ENCODE measurements around the gene IL33. TPM values are rescaled to one million over a fixed set of nuclear protein-coding genes. Genes with fewer than 3 reads are reported as not detected.

IL33 gene
- polyA plus RNA-seq, 1 donor (not counting 4 experiments of a cell fraction or from before 2014, with no cell fraction given), result 7.8 TPM

DNA sequence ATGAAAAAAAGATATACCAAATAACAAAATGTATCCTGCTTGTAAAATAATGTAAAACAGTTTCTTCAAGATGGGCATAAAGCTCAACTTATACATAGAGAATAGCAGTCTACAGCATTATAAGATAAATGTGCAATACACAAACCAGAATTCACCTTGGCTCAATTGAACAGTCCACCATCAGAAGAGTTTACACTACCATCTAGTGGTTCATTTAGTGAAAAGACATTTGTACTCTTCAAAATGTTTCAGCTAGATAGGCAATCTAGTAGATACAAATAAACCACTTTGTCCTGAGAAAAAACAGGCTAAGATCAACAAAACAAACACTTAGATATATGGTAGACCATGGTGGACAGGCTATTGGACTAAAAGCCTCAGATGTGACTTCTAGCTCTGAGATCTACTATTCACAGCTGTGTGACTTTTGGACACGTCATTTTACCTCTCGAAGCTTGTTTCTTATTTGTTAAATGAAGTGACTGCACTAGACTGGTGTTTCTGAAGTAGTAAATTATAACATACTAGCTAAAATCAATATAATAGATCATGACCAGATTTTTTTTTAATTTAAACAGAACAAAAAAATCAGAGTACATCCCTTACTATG is 90.5 kb downstream of the IL33 start:
- H2AFZ ChIP-seq (ENCODE audit: control insufficient read depth, low read length), result no peak overlapping the region
- H3K27me3 ChIP-seq (ENCODE audit: control insufficient read depth, extremely low read depth, insufficient read depth, low read length), result no peaks in the 10 kb centered on the region
- H3K4me3 ChIP-seq (ENCODE audit: control insufficient read depth in 2 of 3, extremely low read depth in 1 of 3, insufficient read depth in 2 of 3, low read depth in 1 of 3, low read length in 3 of 3), result no peak overlapping the region
- H3K27ac ChIP-seq (ENCODE audit: control insufficient read depth, insufficient read depth, low read length), result no peak overlapping the region
- dilution Hi-C loops (cut with MboI; ENCODE audit: extremely low pct_ligation_motif_present, low sequenced_read_pairs), result loop anchor here (25.0 kb wide), 1 partner anchor 94 kb away; the partner anchor contains the start of gene IL33
- H3K9ac ChIP-seq (ENCODE audit: control insufficient read depth, extremely low read depth, insufficient read depth, low read length), result no peak overlapping the region
- H3K9me3 ChIP-seq (ENCODE audit: control insufficient read depth, low read depth, low read length), result no peaks in the 10 kb centered on the region
- H3K9me1 ChIP-seq (ENCODE audit: control insufficient read depth, extremely low read depth, insufficient read depth, low read length), result no peaks in the 10 kb centered on the region
- DNase-seq (ENCODE audit: low read depth, low spot score) (no peak), FAIRE-seq (peak; percentile 89)
- TF ChIP-seq EZH2 (IDR thresholded peaks at IDR 0.05; ENCODE audit: low read length), result no peak
- TF ChIP-seq, protein P1, sequence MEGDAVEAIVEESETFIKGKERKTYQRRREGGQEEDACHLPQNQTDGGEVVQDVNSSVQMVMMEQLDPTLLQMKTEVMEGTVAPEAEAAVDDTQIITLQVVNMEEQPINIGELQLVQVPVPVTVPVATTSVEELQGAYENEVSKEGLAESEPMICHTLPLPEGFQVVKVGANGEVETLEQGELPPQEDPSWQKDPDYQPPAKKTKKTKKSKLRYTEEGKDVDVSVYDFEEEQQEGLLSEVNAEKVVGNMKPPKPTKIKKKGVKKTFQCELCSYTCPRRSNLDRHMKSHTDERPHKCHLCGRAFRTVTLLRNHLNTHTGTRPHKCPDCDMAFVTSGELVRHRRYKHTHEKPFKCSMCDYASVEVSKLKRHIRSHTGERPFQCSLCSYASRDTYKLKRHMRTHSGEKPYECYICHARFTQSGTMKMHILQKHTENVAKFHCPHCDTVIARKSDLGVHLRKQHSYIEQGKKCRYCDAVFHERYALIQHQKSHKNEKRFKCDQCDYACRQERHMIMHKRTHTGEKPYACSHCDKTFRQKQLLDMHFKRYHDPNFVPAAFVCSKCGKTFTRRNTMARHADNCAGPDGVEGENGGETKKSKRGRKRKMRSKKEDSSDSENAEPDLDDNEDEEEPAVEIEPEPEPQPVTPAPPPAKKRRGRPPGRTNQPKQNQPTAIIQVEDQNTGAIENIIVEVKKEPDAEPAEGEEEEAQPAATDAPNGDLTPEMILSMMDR (optimal IDR thresholded peaks at IDR 0.05 in 1 of 3, IDR thresholded peaks at IDR 0.05 in 1 of 3, conservative IDR thresholded peaks at IDR 0.05 in 1 of 3; ENCODE audit: extremely low read depth in 1 of 3, insufficient read depth in 2 of 3, low read length in 3 of 3), result peak in 1 of 3 experiments; percentile 35
- no peaks in the 10 kb centered on the region for H3K79me2 ChIP-seq (ENCODE audit: control insufficient read depth, insufficient read depth, low read length)
- H3K36me3 ChIP-seq (ENCODE audit: control insufficient read depth in 2 of 2, extremely low read depth in 1 of 2, insufficient read depth in 2 of 2, low read length in 2 of 2), result no peaks in the 10 kb centered on the region
- H4K20me1 ChIP-seq (ENCODE audit: control insufficient read depth, extremely low read depth, insufficient read depth, low read length), result no peaks in the 10 kb centered on the region
- peaks cover 9% of the 10 kb centered on the region for H3K4me1 ChIP-seq (ENCODE audit: control insufficient read depth, extremely low read depth, insufficient read depth, low read length)
- no peak overlapping the region for H3K4me2 ChIP-seq (ENCODE audit: control insufficient read depth, extremely low read depth, insufficient read depth, low read depth, low read length)

Other genes starting within 250 kb of the IL33 start
- 7.4 to 14.7 TPM (median 10.9 TPM) in 3 replicates for gene RANBP6, start 200.2 kb upstream of the IL33 start, polyA plus RNA-seq
- gene TPD52L3, start 112.6 kb downstream of the IL33 start, polyA plus RNA-seq, result not detected in 3 replicates
- 36.4 to 77.0 TPM (median 36.6 TPM) in 3 replicates for gene UHRF2, start 197.4 kb downstream of the IL33 start, polyA plus RNA-seq

Data from keratinocyte (primary cell).